ENCODE data around the gene PIK3AP1.

PIK3AP1 gene

DNA sequence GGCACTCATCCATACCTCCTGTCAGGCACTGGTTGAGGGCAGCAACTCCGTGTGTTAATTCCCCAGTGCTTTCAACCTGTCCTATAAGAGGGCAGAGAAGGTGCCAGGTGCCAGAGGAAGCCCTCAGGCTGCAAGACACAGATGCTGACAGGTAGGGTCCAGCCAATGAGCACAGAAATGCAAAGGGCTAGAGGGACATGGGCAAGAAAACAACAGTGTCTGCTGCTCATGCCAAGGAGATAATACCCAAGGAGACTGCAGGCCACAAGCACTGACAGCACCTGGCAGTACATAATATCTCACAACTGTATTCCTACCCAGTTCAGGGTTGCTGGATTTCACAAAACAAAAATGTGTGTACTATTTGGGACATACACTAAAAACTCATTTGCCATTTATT is 95.1 kb downstream of the PIK3AP1 start:
- in situ Hi-C loops (cut with MboI; ENCODE audit: low pct_unique_long_range_greater_than_20kb, low sequenced_read_pairs, unreplicated experiment) = no loop called here
- TF ChIP-seq, protein P1, sequence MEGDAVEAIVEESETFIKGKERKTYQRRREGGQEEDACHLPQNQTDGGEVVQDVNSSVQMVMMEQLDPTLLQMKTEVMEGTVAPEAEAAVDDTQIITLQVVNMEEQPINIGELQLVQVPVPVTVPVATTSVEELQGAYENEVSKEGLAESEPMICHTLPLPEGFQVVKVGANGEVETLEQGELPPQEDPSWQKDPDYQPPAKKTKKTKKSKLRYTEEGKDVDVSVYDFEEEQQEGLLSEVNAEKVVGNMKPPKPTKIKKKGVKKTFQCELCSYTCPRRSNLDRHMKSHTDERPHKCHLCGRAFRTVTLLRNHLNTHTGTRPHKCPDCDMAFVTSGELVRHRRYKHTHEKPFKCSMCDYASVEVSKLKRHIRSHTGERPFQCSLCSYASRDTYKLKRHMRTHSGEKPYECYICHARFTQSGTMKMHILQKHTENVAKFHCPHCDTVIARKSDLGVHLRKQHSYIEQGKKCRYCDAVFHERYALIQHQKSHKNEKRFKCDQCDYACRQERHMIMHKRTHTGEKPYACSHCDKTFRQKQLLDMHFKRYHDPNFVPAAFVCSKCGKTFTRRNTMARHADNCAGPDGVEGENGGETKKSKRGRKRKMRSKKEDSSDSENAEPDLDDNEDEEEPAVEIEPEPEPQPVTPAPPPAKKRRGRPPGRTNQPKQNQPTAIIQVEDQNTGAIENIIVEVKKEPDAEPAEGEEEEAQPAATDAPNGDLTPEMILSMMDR (IDR thresholded peaks at IDR 0.05; ENCODE audit: extremely low read depth, insufficient read depth, missing control alignments) = no peak
- no peak for DNase-seq (ENCODE audit: low spot score)

- TF ChIP-seq, protein P1 (IDR thresholded peaks at IDR 0.05; ENCODE audit: extremely low read depth, insufficient read depth, missing control alignments) = no peak
- DNase-seq (ENCODE audit: low spot score) = no peak
- in situ Hi-C loops (cut with MboI; ENCODE audit: low pct_unique_long_range_greater_than_20kb, low sequenced_read_pairs, unreplicated experiment) = no loop called here
Measured at GRCh38 chr10:96622013-96622787, 98.1 kb downstream of the PIK3AP1 start.

GRCh38 chr10:96619796-96620773 is 100.2 kb downstream of the PIK3AP1 start:
- DNase-seq (ENCODE audit: low spot score) = no peak
- TF ChIP-seq, protein P1 (IDR thresholded peaks at IDR 0.05; ENCODE audit: extremely low read depth, insufficient read depth, missing control alignments) = no peak
- in situ Hi-C loops (cut with MboI; ENCODE audit: low pct_unique_long_range_greater_than_20kb, low sequenced_read_pairs, unreplicated experiment) = no loop called here

- in situ Hi-C loops (cut with MboI; ENCODE audit: low pct_unique_long_range_greater_than_20kb, low sequenced_read_pairs, unreplicated experiment) = no loop called here
- TF ChIP-seq, protein P1 (IDR thresholded peaks at IDR 0.05; ENCODE audit: extremely low read depth, insufficient read depth, missing control alignments) = no peak
- no peak for DNase-seq (ENCODE audit: low spot score)
Measured at GRCh38 chr10:96619120-96619519, 101.2 kb downstream of the PIK3AP1 start.

DNA sequence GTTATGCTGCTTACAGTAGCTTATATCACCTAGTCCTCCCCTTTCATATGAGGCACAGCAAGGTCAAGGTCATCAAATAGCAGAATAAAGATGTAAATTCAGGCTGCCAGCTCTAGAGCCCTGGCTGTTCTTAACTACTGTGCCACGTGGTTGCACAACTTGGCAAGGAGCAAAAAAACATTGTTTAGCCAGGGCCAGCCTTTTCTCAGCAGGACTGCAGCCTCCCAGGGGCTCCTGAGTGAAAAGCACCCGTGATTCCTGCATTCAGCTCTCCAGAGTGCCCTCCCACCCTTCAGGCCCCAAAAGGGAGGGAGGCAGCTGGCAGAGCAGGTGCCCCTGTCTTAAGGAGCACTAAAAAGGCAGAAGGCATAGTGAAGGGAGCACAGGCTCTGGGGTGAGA is 101.7 kb downstream of the PIK3AP1 start:
- no peak for DNase-seq (ENCODE audit: low spot score)
- in situ Hi-C loops (cut with MboI; ENCODE audit: low pct_unique_long_range_greater_than_20kb, low sequenced_read_pairs, unreplicated experiment) = no loop called here
- TF ChIP-seq, protein P1 (IDR thresholded peaks at IDR 0.05; ENCODE audit: extremely low read depth, insufficient read depth, missing control alignments) = no peak

- TF ChIP-seq, protein P1 (IDR thresholded peaks at IDR 0.05; ENCODE audit: extremely low read depth, insufficient read depth, missing control alignments) = no peak
- in situ Hi-C loops (cut with MboI; ENCODE audit: low pct_unique_long_range_greater_than_20kb, low sequenced_read_pairs, unreplicated experiment) = no loop called here
- no peak for DNase-seq (ENCODE audit: low spot score)
Measured at GRCh38 chr10:96616961-96617360, 103.4 kb downstream of the PIK3AP1 start.

All from GM13977 (cell line).